Neural cell (in vitro differentiated cells): ENCODE results near the gene AMPD1.

Experiments used
- EP300 ChIP-seq: fragments of 450-650 bp; conservative IDR thresholded peaks from 2 replicates; pipeline ENCODE4 v1.6.1; 2014; ENCODE audit warnings: antibody characterized with exemption, mild to moderate bottlenecking, moderate library complexity; ENCODE audit not compliant: poor library complexity, severe bottlenecking
- EZH2 ChIP-seq: fragments of 200-600, 300-800 bp; shearing (Covaris generic), sonication (generic); IDR thresholded peaks from 2 replicates; pipeline ENCODE4 v1.6.1; 2014; ENCODE audit warnings: antibody characterized with exemption, low read length, borderline replicate concordance, mild to moderate bottlenecking; ENCODE audit not compliant: insufficient read depth, poor library complexity, severe bottlenecking
- POLR2AphosphoS5 ChIP-seq: IDR thresholded peaks from 2 replicates; pipeline ENCODE4 v1.6.1; 2012
- TAF1 ChIP-seq: IDR thresholded peaks from 2 replicates; pipeline ENCODE4 v1.6.1; 2012; ENCODE audit warnings: low read depth
- TF ChIP-seq, protein P1 (sequence below): fragments of 450-650 bp; IDR thresholded peaks from 2 replicates; pipeline ENCODE4 v1.5.1; 2014; ENCODE audit warnings: antibody characterized with exemption, mild to moderate bottlenecking, moderate library complexity; ENCODE audit not compliant: poor library complexity, severe bottlenecking
- TF ChIP-seq, protein P2 (sequence below): IDR thresholded peaks from 2 replicates; pipeline ENCODE4 v1.6.1; 2012; ENCODE audit warnings: borderline replicate concordance

- TF ChIP-seq EP300 (no peak), POLR2AphosphoS5 (no peak), EZH2 (no peak), TAF1 (no peak)
- TF ChIP-seq, protein P1, sequence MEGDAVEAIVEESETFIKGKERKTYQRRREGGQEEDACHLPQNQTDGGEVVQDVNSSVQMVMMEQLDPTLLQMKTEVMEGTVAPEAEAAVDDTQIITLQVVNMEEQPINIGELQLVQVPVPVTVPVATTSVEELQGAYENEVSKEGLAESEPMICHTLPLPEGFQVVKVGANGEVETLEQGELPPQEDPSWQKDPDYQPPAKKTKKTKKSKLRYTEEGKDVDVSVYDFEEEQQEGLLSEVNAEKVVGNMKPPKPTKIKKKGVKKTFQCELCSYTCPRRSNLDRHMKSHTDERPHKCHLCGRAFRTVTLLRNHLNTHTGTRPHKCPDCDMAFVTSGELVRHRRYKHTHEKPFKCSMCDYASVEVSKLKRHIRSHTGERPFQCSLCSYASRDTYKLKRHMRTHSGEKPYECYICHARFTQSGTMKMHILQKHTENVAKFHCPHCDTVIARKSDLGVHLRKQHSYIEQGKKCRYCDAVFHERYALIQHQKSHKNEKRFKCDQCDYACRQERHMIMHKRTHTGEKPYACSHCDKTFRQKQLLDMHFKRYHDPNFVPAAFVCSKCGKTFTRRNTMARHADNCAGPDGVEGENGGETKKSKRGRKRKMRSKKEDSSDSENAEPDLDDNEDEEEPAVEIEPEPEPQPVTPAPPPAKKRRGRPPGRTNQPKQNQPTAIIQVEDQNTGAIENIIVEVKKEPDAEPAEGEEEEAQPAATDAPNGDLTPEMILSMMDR = no peak
- TF ChIP-seq, protein P2, sequence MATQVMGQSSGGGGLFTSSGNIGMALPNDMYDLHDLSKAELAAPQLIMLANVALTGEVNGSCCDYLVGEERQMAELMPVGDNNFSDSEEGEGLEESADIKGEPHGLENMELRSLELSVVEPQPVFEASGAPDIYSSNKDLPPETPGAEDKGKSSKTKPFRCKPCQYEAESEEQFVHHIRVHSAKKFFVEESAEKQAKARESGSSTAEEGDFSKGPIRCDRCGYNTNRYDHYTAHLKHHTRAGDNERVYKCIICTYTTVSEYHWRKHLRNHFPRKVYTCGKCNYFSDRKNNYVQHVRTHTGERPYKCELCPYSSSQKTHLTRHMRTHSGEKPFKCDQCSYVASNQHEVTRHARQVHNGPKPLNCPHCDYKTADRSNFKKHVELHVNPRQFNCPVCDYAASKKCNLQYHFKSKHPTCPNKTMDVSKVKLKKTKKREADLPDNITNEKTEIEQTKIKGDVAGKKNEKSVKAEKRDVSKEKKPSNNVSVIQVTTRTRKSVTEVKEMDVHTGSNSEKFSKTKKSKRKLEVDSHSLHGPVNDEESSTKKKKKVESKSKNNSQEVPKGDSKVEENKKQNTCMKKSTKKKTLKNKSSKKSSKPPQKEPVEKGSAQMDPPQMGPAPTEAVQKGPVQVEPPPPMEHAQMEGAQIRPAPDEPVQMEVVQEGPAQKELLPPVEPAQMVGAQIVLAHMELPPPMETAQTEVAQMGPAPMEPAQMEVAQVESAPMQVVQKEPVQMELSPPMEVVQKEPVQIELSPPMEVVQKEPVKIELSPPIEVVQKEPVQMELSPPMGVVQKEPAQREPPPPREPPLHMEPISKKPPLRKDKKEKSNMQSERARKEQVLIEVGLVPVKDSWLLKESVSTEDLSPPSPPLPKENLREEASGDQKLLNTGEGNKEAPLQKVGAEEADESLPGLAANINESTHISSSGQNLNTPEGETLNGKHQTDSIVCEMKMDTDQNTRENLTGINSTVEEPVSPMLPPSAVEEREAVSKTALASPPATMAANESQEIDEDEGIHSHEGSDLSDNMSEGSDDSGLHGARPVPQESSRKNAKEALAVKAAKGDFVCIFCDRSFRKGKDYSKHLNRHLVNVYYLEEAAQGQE = no peak
These were observed 45.0 kb upstream of the AMPD1 start for GRCh38 chr1:114740331-114740730.
